ENCODE measurements around the gene ATG5.

DNA sequence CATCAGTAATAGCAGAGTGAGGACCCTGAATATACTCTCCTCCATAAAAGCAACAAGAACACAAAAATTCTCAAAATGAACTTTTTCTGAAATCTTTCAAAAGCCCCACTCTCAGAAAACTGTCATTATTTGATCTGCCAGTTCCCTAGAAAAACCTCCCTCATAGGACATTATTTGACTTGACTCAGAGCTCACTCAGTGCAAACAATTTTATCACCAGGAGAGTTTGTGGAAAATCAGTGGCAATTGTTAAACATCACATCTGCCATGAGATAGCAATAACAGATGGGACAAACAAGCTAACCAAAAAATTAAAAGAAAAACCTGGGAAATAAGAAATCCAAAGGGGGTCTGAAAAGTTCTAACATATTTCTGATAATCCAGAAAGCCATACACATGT, 100.0 kb downstream of the ATG5 start:
- TF ChIP-seq, protein P1, sequence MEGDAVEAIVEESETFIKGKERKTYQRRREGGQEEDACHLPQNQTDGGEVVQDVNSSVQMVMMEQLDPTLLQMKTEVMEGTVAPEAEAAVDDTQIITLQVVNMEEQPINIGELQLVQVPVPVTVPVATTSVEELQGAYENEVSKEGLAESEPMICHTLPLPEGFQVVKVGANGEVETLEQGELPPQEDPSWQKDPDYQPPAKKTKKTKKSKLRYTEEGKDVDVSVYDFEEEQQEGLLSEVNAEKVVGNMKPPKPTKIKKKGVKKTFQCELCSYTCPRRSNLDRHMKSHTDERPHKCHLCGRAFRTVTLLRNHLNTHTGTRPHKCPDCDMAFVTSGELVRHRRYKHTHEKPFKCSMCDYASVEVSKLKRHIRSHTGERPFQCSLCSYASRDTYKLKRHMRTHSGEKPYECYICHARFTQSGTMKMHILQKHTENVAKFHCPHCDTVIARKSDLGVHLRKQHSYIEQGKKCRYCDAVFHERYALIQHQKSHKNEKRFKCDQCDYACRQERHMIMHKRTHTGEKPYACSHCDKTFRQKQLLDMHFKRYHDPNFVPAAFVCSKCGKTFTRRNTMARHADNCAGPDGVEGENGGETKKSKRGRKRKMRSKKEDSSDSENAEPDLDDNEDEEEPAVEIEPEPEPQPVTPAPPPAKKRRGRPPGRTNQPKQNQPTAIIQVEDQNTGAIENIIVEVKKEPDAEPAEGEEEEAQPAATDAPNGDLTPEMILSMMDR (conservative IDR thresholded peaks at IDR 0.05) = no peak
- no peak for TF ChIP-seq ZFX (IDR thresholded peaks at IDR 0.05)

Data from C4-2B (cell line).